Glutamatergic neuron (in vitro differentiated cells): ENCODE results near the gene CD207. TPM values are rescaled to one million over a fixed set of nuclear protein-coding genes. Genes with fewer than 3 reads are reported as not detected.

ENCODE experiments used
- DNase-seq: peaks from one replicate; pipeline ENCODE4 v3.0.0; 2022
- H3K27ac Mint-ChIP-seq: one replicate; pipeline ENCODE4 v1.8.0; 2020; ENCODE audit warnings: mild to moderate bottlenecking, mixed read lengths, inconsistent platforms; ENCODE audit not compliant: unreplicated experiment
- H3K27me3 Mint-ChIP-seq: one replicate; pipeline ENCODE4 v1.8.0; 2020; ENCODE audit warnings: mild to moderate bottlenecking, moderate library complexity, mixed read lengths, inconsistent platforms; ENCODE audit not compliant: unreplicated experiment
- H3K36me3 Mint-ChIP-seq: one replicate; pipeline ENCODE4 v1.8.0; 2020; ENCODE audit warnings: mild to moderate bottlenecking, mixed read lengths, inconsistent platforms; ENCODE audit not compliant: unreplicated experiment
- H3K4me1 Mint-ChIP-seq: one replicate; pipeline ENCODE4 v1.8.0; 2020; ENCODE audit warnings: mild to moderate bottlenecking, low read depth, mixed read lengths, inconsistent platforms; ENCODE audit not compliant: unreplicated experiment
- H3K4me3 Mint-ChIP-seq: one replicate; pipeline ENCODE4 v1.8.0; 2020; ENCODE audit warnings: mild to moderate bottlenecking, mixed read lengths, inconsistent platforms; ENCODE audit not compliant: unreplicated experiment
- H3K9me3 Mint-ChIP-seq: one replicate; pipeline ENCODE4 v1.8.0; 2020; ENCODE audit warnings: mild to moderate bottlenecking, moderate library complexity, mixed read lengths, inconsistent platforms; ENCODE audit not compliant: unreplicated experiment
- total RNA-seq: library from RNA; stranded (reverse); fragmentation: NEBNext Ultra II Directional; extraction: Animal tissue kit (Norgen Biotek cat#: 25700); gene quantifications from one replicate; pipeline ENCODE4 v1.2.1, GENCODE V29; 2021; ENCODE audit not compliant: unreplicated experiment
- TF ChIP-seq, protein P1 (sequence below): fragments of 200-600 bp; sonication (generic); IDR thresholded peaks from one replicate; pipeline ENCODE4 v1.5.0; 2021; ENCODE audit not compliant: partially characterized antibody, unreplicated experiment

Gene CD207
- total RNA-seq, 1 donor from 2014 or later, result 0.51 TPM

DNA sequence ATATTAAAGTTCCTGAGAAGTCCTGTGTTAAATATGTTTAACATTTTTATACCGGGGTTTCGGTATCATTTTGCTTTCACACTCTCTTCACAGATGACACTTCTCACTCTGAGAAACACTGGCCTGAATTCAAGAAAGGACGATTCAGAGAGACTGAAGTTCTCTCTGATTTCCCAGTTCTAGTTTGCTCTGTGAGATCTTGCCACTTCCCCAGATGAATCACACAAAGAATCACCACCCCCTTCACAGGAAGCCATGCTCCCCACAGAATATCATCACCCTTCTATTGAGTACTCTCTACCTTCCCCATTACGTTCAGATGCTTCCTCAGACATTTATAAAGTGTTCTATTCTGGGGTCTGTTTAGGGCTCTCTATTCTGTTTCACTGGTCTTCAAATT lies 16.1 kb upstream of the CD207 start:
- H3K9me3 Mint-ChIP-seq, result peaks cover 9% of the 10 kb centered on the region
- H3K4me1 Mint-ChIP-seq, result no peaks in the 10 kb centered on the region
- no peaks in the 10 kb centered on the region for H3K36me3 Mint-ChIP-seq
- TF ChIP-seq, protein P1, sequence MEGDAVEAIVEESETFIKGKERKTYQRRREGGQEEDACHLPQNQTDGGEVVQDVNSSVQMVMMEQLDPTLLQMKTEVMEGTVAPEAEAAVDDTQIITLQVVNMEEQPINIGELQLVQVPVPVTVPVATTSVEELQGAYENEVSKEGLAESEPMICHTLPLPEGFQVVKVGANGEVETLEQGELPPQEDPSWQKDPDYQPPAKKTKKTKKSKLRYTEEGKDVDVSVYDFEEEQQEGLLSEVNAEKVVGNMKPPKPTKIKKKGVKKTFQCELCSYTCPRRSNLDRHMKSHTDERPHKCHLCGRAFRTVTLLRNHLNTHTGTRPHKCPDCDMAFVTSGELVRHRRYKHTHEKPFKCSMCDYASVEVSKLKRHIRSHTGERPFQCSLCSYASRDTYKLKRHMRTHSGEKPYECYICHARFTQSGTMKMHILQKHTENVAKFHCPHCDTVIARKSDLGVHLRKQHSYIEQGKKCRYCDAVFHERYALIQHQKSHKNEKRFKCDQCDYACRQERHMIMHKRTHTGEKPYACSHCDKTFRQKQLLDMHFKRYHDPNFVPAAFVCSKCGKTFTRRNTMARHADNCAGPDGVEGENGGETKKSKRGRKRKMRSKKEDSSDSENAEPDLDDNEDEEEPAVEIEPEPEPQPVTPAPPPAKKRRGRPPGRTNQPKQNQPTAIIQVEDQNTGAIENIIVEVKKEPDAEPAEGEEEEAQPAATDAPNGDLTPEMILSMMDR, result no peak
- no peak for DNase-seq
- no peak overlapping the region for H3K27ac Mint-ChIP-seq
- no peak overlapping the region for H3K4me3 Mint-ChIP-seq
- peaks cover 2% of the 10 kb centered on the region for H3K27me3 Mint-ChIP-seq

DNA sequence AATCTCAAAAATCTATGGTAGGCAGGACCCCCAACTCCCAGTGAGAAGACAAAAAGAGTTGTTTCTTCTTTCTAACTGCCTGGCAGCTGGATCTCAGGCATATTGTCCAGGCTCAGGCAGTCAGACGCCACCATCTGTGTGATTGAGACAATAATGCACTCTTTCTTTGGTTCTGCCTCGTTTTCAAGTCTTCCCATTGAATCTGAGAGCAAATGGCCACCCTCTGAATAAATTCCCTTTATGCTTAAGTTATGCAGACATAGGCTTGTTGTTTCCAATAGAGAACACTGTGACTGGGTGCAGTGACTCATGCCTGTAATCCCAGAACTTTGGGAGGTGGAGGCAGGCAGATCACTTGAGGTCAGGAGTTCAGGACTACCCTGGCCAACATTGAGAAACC lies 15.3 kb upstream of the CD207 start:
- no peaks in the 10 kb centered on the region for H3K36me3 Mint-ChIP-seq
- no peaks in the 10 kb centered on the region for H3K4me1 Mint-ChIP-seq
- no peak overlapping the region for H3K4me3 Mint-ChIP-seq
- DNase-seq, result no peak
- TF ChIP-seq, protein P1, result no peak
- H3K9me3 Mint-ChIP-seq, result peaks cover 8% of the 10 kb centered on the region
- H3K27me3 Mint-ChIP-seq, result peaks cover 2% of the 10 kb centered on the region
- no peak overlapping the region for H3K27ac Mint-ChIP-seq

- TF ChIP-seq, protein P1, result no peak
- no peak for DNase-seq
- Mint-ChIP-seq H3K4me3 (no peak overlapping the region), H3K27me3 (peaks cover 1% of the 10 kb centered on the region), H3K4me1 (no peaks in the 10 kb centered on the region), H3K36me3 (peaks cover 13% of the 10 kb centered on the region), H3K27ac (no peak overlapping the region), H3K9me3 (peaks cover 6% of the 10 kb centered on the region)
Observed at GRCh38 chr2:70842401-70842800, 6.8 kb upstream of the CD207 start.

- H3K4me3 Mint-ChIP-seq, result no peak overlapping the region
- no peaks in the 10 kb centered on the region for H3K4me1 Mint-ChIP-seq
- peaks cover 4% of the 10 kb centered on the region for H3K27me3 Mint-ChIP-seq
- TF ChIP-seq, protein P1, result no peak
- H3K27ac Mint-ChIP-seq, result no peak overlapping the region
- no peak for DNase-seq
- peaks cover 3% of the 10 kb centered on the region for H3K9me3 Mint-ChIP-seq
- H3K36me3 Mint-ChIP-seq, result peaks cover 16% of the 10 kb centered on the region
Observed at GRCh38 chr2:70837980-70838925, 2.6 kb upstream of the CD207 start.

- Mint-ChIP-seq H3K4me1 (no peaks in the 10 kb centered on the region), H3K4me3 (no peak overlapping the region), H3K27ac (no peak overlapping the region), H3K27me3 (peaks cover 4% of the 10 kb centered on the region), H3K9me3 (peaks cover 3% of the 10 kb centered on the region), H3K36me3 (peaks cover 15% of the 10 kb centered on the region)
- DNase-seq, result no peak
- TF ChIP-seq, protein P1, result no peak
Observed at GRCh38 chr2:70834881-70835280, 735 bp downstream of the CD207 start.
